ENCODE measurements around the gene NFATC2.

- TF ChIP-seq POLR2A (IDR thresholded peaks at IDR 0.05; ENCODE audit: low read depth, low read length): no peak
- no peak for TF ChIP-seq CTCF (conservative IDR thresholded peaks at IDR 0.05; ENCODE audit: low read depth, low read length)
- TF ChIP-seq CEBPB (IDR thresholded peaks at IDR 0.05; ENCODE audit: low read depth, low read length): no peak
- TF ChIP-seq, protein P1, sequence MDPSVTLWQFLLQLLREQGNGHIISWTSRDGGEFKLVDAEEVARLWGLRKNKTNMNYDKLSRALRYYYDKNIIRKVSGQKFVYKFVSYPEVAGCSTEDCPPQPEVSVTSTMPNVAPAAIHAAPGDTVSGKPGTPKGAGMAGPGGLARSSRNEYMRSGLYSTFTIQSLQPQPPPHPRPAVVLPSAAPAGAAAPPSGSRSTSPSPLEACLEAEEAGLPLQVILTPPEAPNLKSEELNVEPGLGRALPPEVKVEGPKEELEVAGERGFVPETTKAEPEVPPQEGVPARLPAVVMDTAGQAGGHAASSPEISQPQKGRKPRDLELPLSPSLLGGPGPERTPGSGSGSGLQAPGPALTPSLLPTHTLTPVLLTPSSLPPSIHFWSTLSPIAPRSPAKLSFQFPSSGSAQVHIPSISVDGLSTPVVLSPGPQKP (IDR thresholded peaks at IDR 0.05; ENCODE audit: borderline replicate concordance, low read depth, low read length): no peak
- no peak for TF ChIP-seq RAD21 (IDR thresholded peaks at IDR 0.05; ENCODE audit: low read length)
These were observed 88.2 kb downstream of the NFATC2 start for GRCh38 chr20:51454250-51454865.

Data from IMR-90 (cell line).